CD4-positive, alpha-beta T cell treated with Interleukin-4 for 4 hours (primary cell): ENCODE results near the gene AHNAK.
A peak's percentile ranks its signal among the peaks of the same experiment; 100 is the strongest.

Experiments used
- DNase-seq: peaks from one replicate; pipeline ENCODE4 v3.0.0-alpha.2; 2020

The AHNAK gene

GRCh38 chr11:62548545-62549335 is 2.1 kb upstream of the AHNAK start:
- DNase-seq = no peak

- DNase-seq = peak; percentile 76
Measured at GRCh38 chr11:62547691-62548281, 1.2 kb upstream of the AHNAK start.

- no peak for DNase-seq
Measured at GRCh38 chr11:62546929-62547625, 471 bp upstream of the AHNAK start.

- peak; percentile 84 for DNase-seq
Measured at GRCh38 chr11:62545437-62546243, 966 bp downstream of the AHNAK start.

- DNase-seq = peak; percentile 60
Measured at GRCh38 chr11:62544581-62545436, 1.8 kb downstream of the AHNAK start.

- DNase-seq = no peak
Measured at GRCh38 chr11:62543680-62544444, 2.7 kb downstream of the AHNAK start.

GRCh38 chr11:62542750-62543567 is 3.6 kb downstream of the AHNAK start:
- peak; percentile 86 for DNase-seq

- DNase-seq = no peak
Measured at GRCh38 chr11:62542111-62542745, 4.4 kb downstream of the AHNAK start.

- no peak for DNase-seq
Measured at GRCh38 chr11:62540804-62541701, 5.6 kb downstream of the AHNAK start.

- DNase-seq = peak; percentile 57
Measured at GRCh38 chr11:62539238-62539925, 7.2 kb downstream of the AHNAK start.

GRCh38 chr11:62538470-62539237 is 8.0 kb downstream of the AHNAK start:
- DNase-seq = no peak

GRCh38 chr11:62536301-62536957 is 10.2 kb downstream of the AHNAK start:
- no peak for DNase-seq

GRCh38 chr11:62535802-62536201 is 10.8 kb downstream of the AHNAK start:
- no peak for DNase-seq

- no peak for DNase-seq
Measured at GRCh38 chr11:62534779-62535545, 11.6 kb downstream of the AHNAK start.

GRCh38 chr11:62532096-62532495 is 14.5 kb downstream of the AHNAK start:
- no peak for DNase-seq
